Heart left ventricle (tissue), 16 donors: Measurements from ENCODE around the gene SNX17. TPM values are rescaled to one million over a fixed set of nuclear protein-coding genes. Genes with fewer than 3 reads are reported as not detected.
A peak's percentile ranks its signal among the peaks of the same experiment; 100 is the strongest.

Experiments
- ATAC-seq, 4 donors: fragments of 200-7000 bp; cut with Tn5 transposase; one replicate each; pipeline ENCODE4 v1.9.1; 2020 to 2022; ENCODE audit warnings: moderate library complexity in 4 of 4, mild to moderate bottlenecking in 3 of 4, moderate number of reproducible peaks in 1 of 4
- DNase-seq, 5 donors: peaks; one replicate each; pipeline ENCODE4 v3.0.0-alpha.2; 2020
- H3K27ac ChIP-seq, 12 donors: fragments of 200-600 bp; sonication (generic) in 4 of 12; one replicate each; pipeline versions ENCODE4 v1.5.0 to v1.8.0; 2016 to 2022; ENCODE audit warnings: mild to moderate bottlenecking in 2 of 12
- H3K27me3 ChIP-seq, 9 donors: fragments of 200-600 bp; sonication (generic) in 2 of 9; one replicate each; pipeline versions ENCODE4 v1.5.1 to v1.8.0; 2016 to 2022; ENCODE audit warnings: mild to moderate bottlenecking in 3 of 9
- H3K36me3 ChIP-seq, 9 donors: fragments of 200-600 bp; sonication (generic) in 2 of 9; one replicate each; pipeline versions ENCODE4 v1.5.0 to v1.8.0; 2018 to 2022; ENCODE audit warnings: mild to moderate bottlenecking in 2 of 9
- H3K4me1 ChIP-seq, 12 donors: fragments of 200-600 bp; sonication (generic) in 4 of 12; one replicate each; pipeline versions ENCODE4 v1.5.0 to v1.8.0; 2016 to 2022; ENCODE audit warnings: mild to moderate bottlenecking in 3 of 12
- H3K4me3 ChIP-seq, 12 donors: fragments of 200-600 bp; sonication (generic) in 4 of 12; one replicate each; pipeline versions ENCODE4 v1.5.0 to v1.8.0; 2017 to 2022; ENCODE audit warnings: mild to moderate bottlenecking in 9 of 12, moderate library complexity in 4 of 12
- H3K9me3 ChIP-seq, 12 donors: fragments of 200-600 bp; sonication (generic) in 4 of 12; one replicate each; pipeline versions ENCODE4 v1.5.0 to v1.8.0; 2016 to 2022; ENCODE audit warnings: mild to moderate bottlenecking in 1 of 12
- CTCF ChIP-seq, 12 donors: fragments of 200-600 bp; sonication (generic) in 4 of 12; IDR thresholded peaks; one replicate each; pipeline versions ENCODE4 v1.5.0 to v1.8.0; 2018 to 2022; ENCODE audit warnings: antibody characterized with exemption in 12 of 12, mild to moderate bottlenecking in 5 of 12
- POLR2A ChIP-seq, 2 donors: fragments of 450-650 bp; IDR thresholded peaks; one replicate each; pipeline ENCODE4 v1.6.1; 2017; ENCODE audit warnings: antibody characterized with exemption in 2 of 2, mild to moderate bottlenecking in 2 of 2, moderate library complexity in 2 of 2
- WGBS, 4 donors: extraction: QIAGEN DNeasy Blood & Tissue Kit in 2 of 4; methylation state at CpG; one replicate each; pipeline versions ENCODE4 v1.1.5 to v1.1.7; 2013 to 2018; 5-methylcytosine and 5-hydroxymethylcytosine counted together
- intact Hi-C, 10 donors: fragments of 100-400 bp; cut with DNase I; formaldehyde crosslinking; loops; one replicate each; pipeline versions ENCODE4 v1.11.1 to v1.14.2; 2022
- long read RNA-seq, 3 donors: library from polyadenylated mRNA; unstranded; transcript quantifications; one replicate each; pipeline ENCODE4 v2.0.0, GENCODE V29; 2020 to 2021
- polyA plus RNA-seq, 2 donors: library from polyadenylated mRNA; stranded (reverse); fragments of 200-250 nt; gene quantifications; one replicate each; pipeline ENCODE4 v1.2.3, GENCODE V29; 2013
- total RNA-seq, 9 donors: library from RNA; depleted of rRNA in 2 of 9; stranded (reverse); fragments of >200 nt in 2 of 9; fragmentation: NEBNext Ultra II Directional in 3 of 9; extraction: Animal tissue kit (Norgen Biotek cat#: 25700) in 3 of 9; gene quantifications; one replicate each; pipeline versions ENCODE4 v1.1.0 to v1.2.4, GENCODE V29; 2016 to 2023
- donor health status: ischemic (EF 13 %, LVEDD 7.1; RV severe dilation, severe dysfunction).
- donor health status: healthy with polysubstance abuse.
- donor health status: DM: no; HTN: yes; CAD: no.
- donor health status: DM: no; HTN: no; CAD: no.
- donor health status: ischemic (EF 25% LVEDD 6.9; RV normal size, moderate dysfunction).
- donor health status: ischemic (EF 25% LVEDD 5.7; RV mildly dilated, moderate dysfunction).
- donor health status: healthy.
- donor health status: DM: yes; HTN: yes; CAD: no.
- donor health status: ischemic (EF 35%, LVEDD 5.7; RV mildly dilated, moderate dysfunction).
- donor health status: nonischemic (EF 11% LVEDD 7.7; RV severe dilation, severe dysfunction).
- donor health status: DM: yes; HTN: yes; CAD: no.
- donor health status: PGD.
- donor health status: ischemic (EF 29% LVEDD 5.4; RV normal size, mild dysfunction).
- donor health status: nonischemic (EF 23%, LVEDD 6.1; RV moderate dilation, normal function).

The SNX17 gene
- total RNA-seq (10 to 100 TPM; 59.4 to 90.7 (median 77.2) TPM), polyA plus RNA-seq (100 to 1,000 TPM in 1 of 2 donors, 10 to 100 TPM in 1; 39.2 to 106 TPM)
- long read RNA-seq, donor 1, transcript SNX17-201 (15 exons, 2,044 nt) = major isoform, 166 of 201 reads
- long read RNA-seq, donor 1, partial matches to known transcripts = 19 of 201 reads
- long read RNA-seq, donor 1, other reads (novel, unspliced or antisense) = 12 of 201 reads
- long read RNA-seq, donor 2, transcript SNX17-210 (14 exons, 2,400 nt) = minor isoform, 6 of 1,112 reads
- long read RNA-seq, donor 2, transcript SNX17-201 (15 exons, 2,044 nt) = major isoform, 1,027 of 1,112 reads
- long read RNA-seq, donor 2, partial matches to known transcripts = 22 of 1,112 reads
- long read RNA-seq, donor 2, other reads (novel, unspliced or antisense) = 54 of 1,112 reads
- long read RNA-seq, donor 3, transcript SNX17-201 (15 exons, 2,044 nt) = major isoform, 207 of 241 reads
- long read RNA-seq, donor 3, partial matches to known transcripts = 18 of 241 reads
- long read RNA-seq, donor 3, other reads (novel, unspliced or antisense) = 15 of 241 reads

- peaks cover 5 to 36% (median 30%) of the 10 kb centered on the region in 12 donors for H3K4me1 ChIP-seq
- ATAC-seq (peak; percentile 95 to 97 (median 96)), DNase-seq (peak; percentile 99 to 100 (median 99))
- intact Hi-C loops = loop anchor here in 3 of 10 donors (1.0 to 5.0 kb wide), 6 partner anchors 10 to 59 kb away; partner anchors contain the start of genes GTF3C2 (in 3 of the 3), NRBP1 (in 2 of the 3), MPV17 (in 1 of the 3) and ZNF513 (in 1 of the 3)
- H3K9me3 ChIP-seq = no peaks in the 10 kb centered on the region
- H3K27me3 ChIP-seq = no peaks in the 10 kb centered on the region
- H3K4me3 ChIP-seq = peak within 1 kb of the TSS; percentile 84 to 100 (median 88)
- H3K36me3 ChIP-seq = peaks cover 4 to 71% (median 62%) of the 10 kb centered on the region in 9 donors
- 0 to 1% (median 1%) methylated on average over 50 to 85 of the region's 85 CpGs for WGBS, 4 donors
- H3K27ac ChIP-seq = peak within 1 kb of the TSS; percentile 73 to 96 (median 92)
- peak; percentile 52 to 96 (median 82) for TF ChIP-seq CTCF (IDR thresholded peaks at IDR 0.05)
- TF ChIP-seq POLR2A (IDR thresholded peaks at IDR 0.05) = peak in 1 of 2 donors; percentile 62
These were observed at the start of gene SNX17, which contains the start of gene EIF2B4 for GRCh38 chr2:27370026-27370815. Gene SNX17, plus strand, starts transcription at chr2:27370616. Its CDS starts 128 bp downstream, at chr2:27370744. Gene EIF2B4, minus strand, starts transcription at chr2:27370338. Its CDS starts 24 bp downstream, at chr2:27370314.

GRCh38 chr2:27320958-27321543 is 49.4 kb upstream of the SNX17 start:
- intact Hi-C loops = loop anchor here in 3 of 10 donors (5.0 kb wide), 2 partner anchors 36 to 51 kb away; partner anchors contain the start of genes GTF3C2 (in 2 of the 3), EIF2B4 (in 1 of the 3) and SNX17 (in 1 of the 3)
- no peaks in the 10 kb centered on the region for H3K27me3 ChIP-seq
- no peaks in the 10 kb centered on the region for H3K9me3 ChIP-seq
- ATAC-seq (peak; percentile 76 to 82 (median 80)), DNase-seq (peak; percentile 68 to 93 (median 78))
- H3K27ac ChIP-seq = peak overlapping the region in 11 of 12 donors; percentile 24 to 99 (median 92)
- TF ChIP-seq CTCF (IDR thresholded peaks at IDR 0.05) (peak in 11 of 12 donors; percentile 15 to 56 (median 29)), POLR2A (IDR thresholded peaks at IDR 0.05) (peak in 1 of 2 donors; percentile 41)
- peak overlapping the region in 1 of 12 donors; percentile 27 for H3K4me3 ChIP-seq
- 24 to 67% (median 39%) methylated on average over 3 to 8 of the region's 8 CpGs for WGBS, 4 donors
- H3K4me1 ChIP-seq = peaks cover 4 to 46% (median 23%) of the 10 kb centered on the region in 12 donors
- peaks cover 0 to 15% (median 6%) of the 10 kb centered on the region in 9 donors for H3K36me3 ChIP-seq

- ATAC-seq = peak; percentile 4 to 44 (median 34)
- DNase-seq = peak in 2 of 5 donors; percentile 25 to 58
- peaks cover 0 to 24% (median 18%) of the 10 kb centered on the region in 9 donors for H3K36me3 ChIP-seq
- H3K27me3 ChIP-seq = no peaks in the 10 kb centered on the region
- intact Hi-C loops = loop anchor here in 4 of 10 donors (2.0 to 5.0 kb wide), 3 partner anchors 34 to 50 kb away; partner anchors contain the start of genes GTF3C2 (in 3 of the 4), EIF2B4 (in 1 of the 4) and SNX17 (in 1 of the 4)
- no peaks in the 10 kb centered on the region for H3K9me3 ChIP-seq
- peaks cover 4 to 40% (median 23%) of the 10 kb centered on the region in 12 donors for H3K4me1 ChIP-seq
- 2 to 4% (median 3%) methylated on average over 10 of the region's 10 CpGs for WGBS, 4 donors
- TF ChIP-seq POLR2A (IDR thresholded peaks at IDR 0.05) (no peak), CTCF (IDR thresholded peaks at IDR 0.05) (no peak)
- H3K27ac ChIP-seq = peak overlapping the region; percentile 83 to 99 (median 92)
- peak overlapping the region; percentile 62 to 95 (median 74) for H3K4me3 ChIP-seq
These were observed 48.1 kb upstream of the SNX17 start for GRCh38 chr2:27322301-27322765.
